Stimulated activated CD4-positive, alpha-beta T cell treated with anti-CD3 and anti-CD28 coated beads, Interleukin-1b, Interleukin-23, amount 100 ng/mL, for 48 hours (primary cell): ENCODE results near the gene MYO16.

Experiments used
- DNase-seq: peaks from one replicate; pipeline ENCODE4 v3.0.0-alpha.2; 2020

MYO16 gene

GRCh38 chr13:109159650-109160309, 530.4 kb downstream of the MYO16 start:
- DNase-seq = no peak

- no peak for DNase-seq
Observed at GRCh38 chr13:109160357-109160756, 530.9 kb downstream of the MYO16 start.

GRCh38 chr13:109160887-109161669, 531.7 kb downstream of the MYO16 start:
- DNase-seq = no peak

- DNase-seq = peak; percentile 62
Observed at GRCh38 chr13:109162248-109163036, 533.0 kb downstream of the MYO16 start.

- no peak for DNase-seq
Observed at GRCh38 chr13:109163037-109163379, 533.6 kb downstream of the MYO16 start.

GRCh38 chr13:109165417-109165904, 536.0 kb downstream of the MYO16 start:
- DNase-seq = no peak

GRCh38 chr13:109166804-109167203, 537.4 kb downstream of the MYO16 start:
- DNase-seq = no peak

- no peak for DNase-seq
Observed at GRCh38 chr13:109172136-109172535, 542.7 kb downstream of the MYO16 start.

- no peak for DNase-seq
Observed at GRCh38 chr13:109175666-109176065, 546.3 kb downstream of the MYO16 start.

GRCh38 chr13:109180905-109181425, 551.6 kb downstream of the MYO16 start:
- DNase-seq = no peak

- DNase-seq = no peak
Observed at GRCh38 chr13:109182777-109183465, 553.5 kb downstream of the MYO16 start.

- no peak for DNase-seq
Observed at GRCh38 chr13:109191413-109191812, 562.0 kb downstream of the MYO16 start.

- no peak for DNase-seq
Observed at GRCh38 chr13:109192306-109192705, 562.9 kb downstream of the MYO16 start.

GRCh38 chr13:109196948-109197347, 567.5 kb downstream of the MYO16 start:
- DNase-seq = no peak

GRCh38 chr13:109198585-109198984, 569.2 kb downstream of the MYO16 start:
- no peak for DNase-seq

GRCh38 chr13:109199280-109199679, 569.9 kb downstream of the MYO16 start:
- no peak for DNase-seq

- DNase-seq = no peak
Observed at GRCh38 chr13:109200556-109200955, 571.1 kb downstream of the MYO16 start.

- DNase-seq = no peak
Observed at GRCh38 chr13:109203587-109203986, 574.2 kb downstream of the MYO16 start.

- no peak for DNase-seq
Observed at GRCh38 chr13:109204252-109204651, 574.8 kb downstream of the MYO16 start.

- no peak for DNase-seq
Observed at GRCh38 chr13:109204657-109205056, 575.2 kb downstream of the MYO16 start.

GRCh38 chr13:109205315-109205714, 575.9 kb downstream of the MYO16 start:
- no peak for DNase-seq

GRCh38 chr13:109206616-109207015, 577.2 kb downstream of the MYO16 start:
- no peak for DNase-seq

- DNase-seq = no peak
Observed at GRCh38 chr13:109207622-109208021, 578.2 kb downstream of the MYO16 start.
